Kidney (tissue), 14 donors: Measurements from ENCODE around the gene SLC9A4. TPM values are rescaled to one million over a fixed set of nuclear protein-coding genes. Genes with fewer than 3 reads are reported as not detected.

Experiments
- DNase-seq, 5 donors: peaks; one replicate each; pipeline ENCODE4 v3.0.0-alpha.2; 2013 to 2020
- FAIRE-seq: peaks from 2 replicates; lab custom pipeline; 2012; peaks lifted over from hg19 to GRCh38; lab: Jason Lieb, UNC
- H3K27ac ChIP-seq, 2 donors: one replicate each; pipeline ENCODE4 v1.7.0; 2013; ENCODE audit warnings: low read depth in 2 of 2, low read length in 2 of 2, inconsistent platforms in 1 of 2
- H3K27me3 ChIP-seq: one replicate; pipeline ENCODE4 v1.7.1; 2013; ENCODE audit warnings: low read length, inconsistent platforms; ENCODE audit not compliant: control insufficient read depth, insufficient read depth
- H3K36me3 ChIP-seq, 3 donors: one replicate each; pipeline versions ENCODE4 v1.7.0 to v1.7.1; 2013; ENCODE audit warnings: low read length in 3 of 3, control low read depth in 1 of 3, inconsistent platforms in 1 of 3; ENCODE audit not compliant: insufficient read depth in 3 of 3, control insufficient read depth in 2 of 3
- H3K4me1 ChIP-seq, 3 donors: one replicate each; pipeline versions ENCODE4 v1.7.0 to v1.7.1; 2013; ENCODE audit warnings: low read length in 3 of 3, inconsistent platforms in 1 of 3, low read depth in 1 of 3; ENCODE audit not compliant: control insufficient read depth in 2 of 3, insufficient read depth in 2 of 3
- H3K4me3 ChIP-seq, 3 donors: one replicate each; pipeline versions ENCODE4 v1.7.0 to v1.8.1; 2013; ENCODE audit warnings: low read length in 3 of 3, control low read depth in 1 of 3, inconsistent platforms in 1 of 3
- H3K9ac ChIP-seq, 3 donors: one replicate each; pipeline versions ENCODE4 v1.7.0 to v1.7.1; 2013; ENCODE audit warnings: low read length in 3 of 3, control low read depth in 1 of 3, inconsistent platforms in 1 of 3
- H3K9me3 ChIP-seq, 3 donors: one replicate each; pipeline versions ENCODE4 v1.7.0 to v1.7.1; 2013; ENCODE audit warnings: low read length in 3 of 3, control low read depth in 1 of 3, inconsistent platforms in 1 of 3; ENCODE audit not compliant: control insufficient read depth in 2 of 3, insufficient read depth in 1 of 3
- CTCF ChIP-seq: IDR thresholded peaks from 3 replicates; pipeline ENCODE4 v1.5.1; 2012; ENCODE audit warnings: mild to moderate bottlenecking, moderate library complexity, borderline replicate concordance; ENCODE audit not compliant: insufficient read depth; ENCODE audit errors: extremely low read depth
- intact Hi-C: fragments of 100-400 bp; cut with DNase I; formaldehyde crosslinking; loops from one replicate; pipeline ENCODE4 v1.11.1; 2022
- polyA plus RNA-seq: library from polyadenylated mRNA; stranded (reverse); fragments of 350-450 nt; fragmentation: Illumina TruSeq; extraction: RNeasy Lipid Tissue Mini Kit (QIAGEN cat#74804); gene quantifications from one replicate; pipeline ENCODE4 v1.2.3, GENCODE V29; 2014; ENCODE audit warnings: low read depth, low replicate concordance; ENCODE audit not compliant: insufficient read depth
- total RNA-seq: library from RNA; stranded (reverse); fragmentation: NEBNext Ultra II Directional; extraction: Animal tissue kit (Norgen Biotek cat#: 25700); gene quantifications from one replicate; pipeline ENCODE4 v1.2.1, GENCODE V29; 2021
- donor health status: control.
- donor health status: control.
- donor health status: control.
- donor health status: control.
- donor health status: control.
- donor health status: DM: yes; HTN: yes; CAD: no.
- donor health status: Normal renal cell carcinoma (clear cell type).

SLC9A4 gene
- total and polyA plus RNA-seq, 2 donors from 2014 or later: 2.8 to 10.3 TPM

- H3K27ac ChIP-seq: no peak overlapping the region
- H3K4me1 ChIP-seq: peaks cover 0 to 2% (median 0%) of the 10 kb centered on the region in 3 donors
- TF ChIP-seq CTCF: no peak
- H3K27me3 ChIP-seq: no peaks in the 10 kb centered on the region
- H3K9me3 ChIP-seq: no peaks in the 10 kb centered on the region
- no peak overlapping the region for H3K9ac ChIP-seq
- FAIRE-seq: no peak
- no peak overlapping the region for H3K4me3 ChIP-seq
- no peak for DNase-seq
- intact Hi-C loops: no loop called here
- no peaks in the 10 kb centered on the region for H3K36me3 ChIP-seq
Measured at GRCh38 chr2:102512161-102512560, 39.1 kb downstream of the SLC9A4 start.

GRCh38 chr2:102513355-102513939, 40.4 kb downstream of the SLC9A4 start:
- Histone ChIP-seq H3K9me3 (no peaks in the 10 kb centered on the region), H3K27me3 (no peaks in the 10 kb centered on the region), H3K4me1 (peaks cover 0 to 2% (median 2%) of the 10 kb centered on the region in 3 donors), H3K27ac (no peak overlapping the region), H3K36me3 (no peaks in the 10 kb centered on the region), H3K9ac (no peak overlapping the region), H3K4me3 (no peak overlapping the region)
- intact Hi-C loops: no loop called here
- FAIRE-seq: no peak
- peak in 1 of 5 donors; percentile 3 for DNase-seq
- no peak for TF ChIP-seq CTCF

GRCh38 chr2:102514061-102514785, 41.2 kb downstream of the SLC9A4 start:
- H3K27me3 ChIP-seq: no peaks in the 10 kb centered on the region
- no peak overlapping the region for H3K27ac ChIP-seq
- FAIRE-seq: no peak
- no peaks in the 10 kb centered on the region for H3K36me3 ChIP-seq
- DNase-seq: no peak
- no peaks in the 10 kb centered on the region for H3K9me3 ChIP-seq
- H3K4me3 ChIP-seq: no peak overlapping the region
- peaks cover 0 to 2% (median 2%) of the 10 kb centered on the region in 3 donors for H3K4me1 ChIP-seq
- no peak overlapping the region for H3K9ac ChIP-seq
- intact Hi-C loops: no loop called here
- no peak for TF ChIP-seq CTCF
